AG10803 (cell line): Measurements from ENCODE around the gene PKD1.

Source experiments
- DNase-seq: peaks from one replicate; pipeline ENCODE4 v3.0.0; 2010; ENCODE audit warnings: low read depth
- H3K4me3 ChIP-seq: 2 replicates; pipeline ENCODE4 v1.5.1; 2011; ENCODE audit warnings: mild to moderate bottlenecking, low read length, control low read depth
- CTCF ChIP-seq: conservative IDR thresholded peaks from 2 replicates; pipeline ENCODE4 v1.5.1; 2011; ENCODE audit warnings: mild to moderate bottlenecking, low read length, control low read depth, inconsistent platforms

The PKD1 gene

GRCh38 chr16:2090777-2091546 is 44.7 kb downstream of the PKD1 start:
- DNase-seq = no peak
- no peak for TF ChIP-seq CTCF
- no peak overlapping the region for H3K4me3 ChIP-seq

GRCh38 chr16:2090481-2090776 is 45.3 kb downstream of the PKD1 start:
- no peak overlapping the region for H3K4me3 ChIP-seq
- no peak for TF ChIP-seq CTCF
- DNase-seq = no peak

- no peak for TF ChIP-seq CTCF
- DNase-seq = no peak
- H3K4me3 ChIP-seq = no peak overlapping the region
Measured at GRCh38 chr16:2089706-2090480, 45.8 kb downstream of the PKD1 start.

- no peak overlapping the region for H3K4me3 ChIP-seq
- no peak for DNase-seq
- TF ChIP-seq CTCF = no peak
Measured at GRCh38 chr16:2088759-2089358, 46.8 kb downstream of the PKD1 start.

- TF ChIP-seq CTCF = no peak
- no peak for DNase-seq
- H3K4me3 ChIP-seq = no peak overlapping the region
Measured at GRCh38 chr16:2087748-2088631, 47.7 kb downstream of the PKD1 start.

GRCh38 chr16:2086812-2087747 is 48.6 kb downstream of the PKD1 start:
- DNase-seq = no peak
- TF ChIP-seq CTCF = no peak

More at GRCh38 chr16:2086812-2087747, 48.6 kb downstream of the PKD1 start:
- H3K4me3 ChIP-seq = no peak overlapping the region
